AML-193 (cell line): ENCODE results near the gene KCNJ16.

Experiments used
- DNase-seq, 2 experiments: peaks; one replicate each; lab custom pipeline; 2025; lab: John Stamatoyannopoulos, UW

The KCNJ16 gene

DNA sequence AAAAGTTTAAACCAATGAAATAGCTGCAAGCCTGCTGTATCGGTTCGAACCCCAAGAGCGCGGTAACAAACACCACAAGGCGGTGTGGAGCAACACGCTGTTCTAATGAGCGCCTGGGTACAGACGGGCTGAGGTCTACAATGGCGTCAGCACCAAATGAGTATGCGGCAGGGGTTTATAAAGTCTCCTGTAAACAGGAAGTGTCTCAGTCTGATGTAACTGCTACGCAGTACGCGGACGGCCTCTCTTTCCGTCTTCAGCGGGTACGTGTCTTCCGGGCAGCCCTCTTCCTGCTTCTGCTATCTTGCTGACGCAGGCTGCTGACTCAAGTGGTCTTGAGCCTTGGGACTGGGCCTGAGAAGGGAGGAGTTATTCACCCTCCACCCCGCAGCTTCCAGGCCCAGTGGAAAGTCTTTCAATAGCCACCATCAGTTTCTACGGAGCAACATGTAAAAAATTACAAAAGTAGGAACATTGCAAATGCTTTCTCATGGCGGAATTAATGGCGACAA lies 53.8 kb downstream of the KCNJ16 start:
- no peak for DNase-seq

DNA sequence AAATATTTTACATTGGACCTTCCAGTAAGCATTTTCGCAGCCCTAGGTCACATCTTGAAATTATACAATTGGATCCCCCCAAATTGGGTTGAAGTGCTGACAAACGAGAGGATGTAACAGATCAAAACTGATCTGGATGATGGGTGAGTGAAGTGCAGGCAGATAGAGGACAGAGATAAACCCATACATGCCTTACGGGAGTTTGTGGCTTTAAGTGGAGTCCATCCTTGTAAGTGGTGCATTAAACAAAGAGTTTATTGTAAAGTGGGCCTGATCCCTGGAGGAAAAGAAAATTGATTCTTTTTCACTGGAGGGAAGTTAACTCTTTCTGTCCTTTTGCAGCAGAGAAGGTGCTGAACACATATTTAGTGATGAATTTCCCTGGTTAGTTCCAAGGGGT lies 55.3 kb downstream of the KCNJ16 start:
- DNase-seq: no peak

DNA sequence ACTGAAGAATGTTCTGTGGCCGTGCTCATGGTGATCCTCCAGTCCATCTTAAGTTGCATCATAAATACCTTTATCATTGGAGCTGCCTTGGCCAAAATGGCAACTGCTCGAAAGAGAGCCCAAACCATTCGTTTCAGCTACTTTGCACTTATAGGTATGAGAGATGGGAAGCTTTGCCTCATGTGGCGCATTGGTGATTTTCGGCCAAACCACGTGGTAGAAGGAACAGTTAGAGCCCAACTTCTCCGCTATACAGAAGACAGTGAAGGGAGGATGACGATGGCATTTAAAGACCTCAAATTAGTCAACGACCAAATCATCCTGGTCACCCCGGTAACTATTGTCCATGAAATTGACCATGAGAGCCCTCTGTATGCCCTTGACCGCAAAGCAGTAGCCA lies 57.5 kb downstream of the KCNJ16 start:
- DNase-seq: no peak

DNA sequence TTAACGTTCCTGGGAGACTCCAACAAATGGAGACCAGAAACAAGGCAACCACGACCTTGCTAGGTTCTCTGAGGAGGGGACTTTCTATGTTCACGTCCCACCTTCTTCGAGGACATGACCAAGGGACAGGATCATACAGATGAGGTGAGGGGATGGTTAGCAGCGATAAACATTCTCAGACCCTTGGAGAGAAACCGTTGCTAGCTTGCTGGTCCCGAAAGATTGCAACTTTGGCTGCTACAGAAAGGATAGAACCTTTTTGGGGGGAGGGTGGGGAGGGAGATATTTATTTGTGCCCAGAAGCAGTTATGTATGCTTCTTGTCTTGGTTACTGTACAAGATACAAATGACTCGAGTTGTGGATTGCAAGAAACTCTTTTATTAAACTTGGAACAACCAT lies 59.0 kb downstream of the KCNJ16 start:
- no peak for DNase-seq

DNA sequence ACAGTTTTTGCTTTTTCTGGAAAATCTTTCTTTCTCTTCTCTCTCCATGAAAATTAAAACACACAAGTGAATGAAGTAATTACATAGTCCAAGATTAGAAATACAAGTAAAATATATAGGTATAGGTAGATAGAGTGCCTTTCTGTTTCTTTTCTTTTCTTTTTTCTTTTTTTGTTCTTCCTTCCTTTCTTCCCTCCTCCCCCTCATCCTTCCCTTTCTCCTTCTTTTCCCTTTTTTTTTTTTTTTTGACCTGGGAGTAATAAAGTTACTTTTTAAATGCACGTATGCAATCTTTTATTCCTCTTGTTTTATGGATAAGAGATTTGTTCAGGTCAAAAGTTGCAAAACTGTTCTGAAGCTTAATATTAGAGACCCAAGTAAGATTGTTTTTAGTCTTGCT lies 59.8 kb downstream of the KCNJ16 start:
- DNase-seq: no peak

DNA sequence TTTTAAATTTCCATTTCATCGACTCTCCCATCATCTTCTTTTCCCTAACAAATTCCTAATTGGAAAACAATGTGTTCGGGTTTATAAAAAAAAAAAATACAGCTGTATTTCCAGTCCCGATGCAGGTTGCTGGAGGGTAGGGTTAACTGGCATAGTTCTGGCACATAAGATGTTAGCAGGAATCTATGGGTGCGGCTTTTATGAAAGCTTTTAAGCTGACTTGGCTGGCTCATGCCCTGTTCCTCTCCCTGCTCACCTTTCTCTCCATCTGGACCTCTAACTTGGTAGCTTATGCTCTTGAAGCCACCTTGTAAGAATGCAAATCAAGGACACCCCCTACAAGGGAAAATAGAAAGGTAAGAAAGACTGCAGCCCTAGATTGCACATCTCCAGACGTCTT lies 61.1 kb downstream of the KCNJ16 start:
- DNase-seq: no peak

DNA sequence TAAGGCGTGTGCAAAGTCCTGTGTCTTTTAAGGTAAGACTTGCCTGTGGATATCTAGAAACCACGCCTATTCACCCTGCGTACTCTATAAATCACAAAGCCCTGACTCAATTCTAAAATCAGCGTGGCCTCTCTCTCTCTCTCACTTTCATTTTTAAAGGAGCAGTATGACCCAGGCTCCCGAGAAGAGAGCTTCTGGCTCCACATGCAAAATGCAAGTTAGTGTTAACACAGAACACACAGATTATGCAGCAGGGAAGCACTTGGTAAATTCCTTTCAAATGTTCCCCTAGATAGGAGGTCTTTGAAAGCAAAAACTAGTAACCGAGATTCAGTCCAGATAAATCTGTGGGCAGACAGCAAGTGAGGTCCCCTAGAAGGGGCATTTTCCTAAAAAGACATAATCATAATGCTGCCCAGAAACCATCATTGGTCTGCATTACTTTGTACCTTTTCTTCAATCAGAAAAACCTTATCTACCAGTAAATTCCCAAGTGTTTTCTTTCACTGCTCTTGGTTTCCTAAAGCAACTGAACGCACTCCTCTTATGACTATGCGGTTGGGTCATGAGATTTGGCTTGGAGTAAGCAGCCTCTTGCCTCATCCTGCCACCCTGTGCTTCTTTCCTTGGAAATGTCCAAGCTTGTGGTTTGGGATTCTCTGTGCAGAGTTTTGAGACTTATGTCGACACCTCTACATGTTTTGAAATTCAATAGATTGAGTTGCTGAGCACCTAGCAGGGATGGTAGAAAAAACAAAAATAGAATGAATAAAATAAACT lies 62.6 kb downstream of the KCNJ16 start:
- no peak for DNase-seq

DNA sequence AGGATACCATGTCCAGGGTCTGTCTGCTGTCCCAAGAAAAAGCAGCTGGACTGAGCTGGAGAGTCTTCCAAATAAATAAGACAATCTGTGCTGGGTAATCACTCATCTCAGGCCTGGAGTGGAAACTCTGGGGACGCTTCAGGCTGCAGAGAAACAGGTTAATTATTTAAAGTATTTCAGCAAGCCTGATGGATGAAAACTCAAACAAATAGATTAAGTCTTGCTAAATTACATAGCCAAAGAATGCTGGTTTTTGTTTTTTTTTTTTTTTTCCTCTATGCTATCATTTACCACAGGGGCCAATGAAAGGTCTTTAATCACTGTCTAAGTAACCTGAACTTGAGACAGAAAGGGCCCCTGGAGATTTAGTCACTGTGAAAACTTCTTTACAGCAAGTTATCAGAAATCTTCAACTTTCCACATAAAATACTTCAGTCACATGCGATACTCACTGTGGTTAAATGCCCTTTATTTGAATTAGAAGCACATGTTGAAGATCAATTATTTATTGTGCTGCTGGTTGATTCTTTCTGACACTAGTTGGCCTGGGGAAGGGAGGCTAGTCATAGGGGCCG lies 63.4 kb downstream of the KCNJ16 start:
- DNase-seq: no peak

DNA sequence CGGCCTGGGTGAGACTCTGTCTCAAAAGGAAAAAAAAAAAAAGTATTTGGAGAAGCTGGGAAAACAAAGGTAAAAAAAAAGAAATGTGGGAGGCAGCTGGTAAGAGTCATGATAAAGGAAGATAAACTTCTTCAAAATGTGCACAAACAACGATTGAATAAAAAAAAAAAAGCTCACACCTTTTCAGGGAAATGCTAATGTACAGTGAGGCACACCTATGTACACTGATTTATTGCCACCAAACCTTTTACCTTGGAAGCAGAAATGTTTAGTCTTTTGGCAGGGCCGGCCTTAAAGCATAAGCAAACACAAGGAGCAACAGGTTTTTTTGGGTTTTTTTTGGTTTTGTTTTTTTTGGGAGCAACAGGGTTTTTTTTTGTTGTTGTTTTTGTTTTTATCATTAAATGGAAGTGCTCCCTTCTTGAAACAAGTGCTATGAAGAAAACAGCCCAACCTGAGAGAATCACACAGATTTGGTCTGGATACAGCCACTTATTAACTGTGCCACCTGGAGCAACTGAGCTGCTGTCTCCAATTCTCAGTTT lies 64.5 kb downstream of the KCNJ16 start:
- DNase-seq: peak in 1 of 2 experiments; percentile 16

DNA sequence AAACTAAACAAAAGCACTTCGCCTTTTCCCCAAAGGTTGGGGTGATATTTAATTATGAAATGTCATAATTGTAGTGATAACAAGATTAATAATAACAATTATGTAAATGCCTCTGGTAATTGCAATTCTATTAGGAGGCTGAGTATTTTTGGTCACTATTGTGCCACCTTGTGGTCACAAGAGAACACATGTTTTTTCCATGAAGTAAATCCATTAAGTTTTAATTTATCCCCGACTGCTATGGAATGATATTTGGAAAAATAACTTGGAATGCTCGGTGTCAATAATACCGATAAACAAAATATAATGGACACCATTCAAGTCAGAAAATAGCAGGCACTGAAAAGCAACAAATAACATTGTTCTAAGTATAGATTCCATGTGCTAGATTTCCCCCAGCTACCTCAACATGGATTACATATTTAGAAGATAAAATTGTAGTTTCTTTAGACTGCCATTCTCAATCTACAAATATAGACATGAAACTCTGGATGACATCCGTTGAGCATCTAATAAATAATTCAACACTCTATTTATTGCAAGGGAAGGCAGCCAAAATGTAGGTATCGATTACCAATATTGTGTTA lies 69.3 kb downstream of the KCNJ16 start:
- peak; percentile 4 to 34 for DNase-seq

DNA sequence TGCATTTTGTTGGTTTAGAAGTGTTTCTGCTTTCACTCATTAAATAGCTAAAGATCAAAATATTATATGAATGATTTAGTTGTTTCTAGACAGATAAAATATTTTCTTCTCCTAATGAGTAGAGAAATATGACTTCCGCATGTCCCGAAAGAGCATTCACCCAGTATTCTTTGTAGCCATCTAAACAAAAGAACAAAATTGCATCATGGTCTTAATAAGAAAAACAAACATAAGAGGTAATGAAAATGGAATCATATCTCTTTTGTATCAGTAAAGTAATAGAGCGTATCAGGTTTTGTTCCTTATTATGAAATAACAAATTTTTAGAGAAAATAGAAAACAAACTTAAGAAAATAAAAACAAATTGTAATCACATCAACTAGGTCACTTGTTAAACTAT lies 78.2 kb downstream of the KCNJ16 start:
- DNase-seq: no peak

DNA sequence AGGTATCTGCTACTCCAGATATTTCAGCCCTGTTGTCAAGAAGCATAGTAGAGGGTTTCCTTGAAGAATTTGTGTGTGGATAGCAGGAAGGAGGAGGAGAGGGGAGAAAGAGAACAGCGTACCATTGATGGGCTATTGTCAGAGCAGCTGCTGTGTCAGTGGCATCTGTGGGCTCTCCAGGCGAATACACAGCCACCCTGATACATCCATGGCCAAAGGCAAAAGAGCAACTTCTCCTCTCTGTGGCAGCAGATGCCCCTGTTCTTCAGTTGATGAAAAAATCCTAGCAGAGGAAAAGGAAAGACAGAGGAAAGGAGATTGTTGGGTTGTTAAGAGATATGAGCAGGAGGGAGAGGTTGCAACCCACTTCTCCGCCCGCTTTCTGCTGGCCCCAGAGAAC lies 82.1 kb downstream of the KCNJ16 start:
- DNase-seq: no peak

DNA sequence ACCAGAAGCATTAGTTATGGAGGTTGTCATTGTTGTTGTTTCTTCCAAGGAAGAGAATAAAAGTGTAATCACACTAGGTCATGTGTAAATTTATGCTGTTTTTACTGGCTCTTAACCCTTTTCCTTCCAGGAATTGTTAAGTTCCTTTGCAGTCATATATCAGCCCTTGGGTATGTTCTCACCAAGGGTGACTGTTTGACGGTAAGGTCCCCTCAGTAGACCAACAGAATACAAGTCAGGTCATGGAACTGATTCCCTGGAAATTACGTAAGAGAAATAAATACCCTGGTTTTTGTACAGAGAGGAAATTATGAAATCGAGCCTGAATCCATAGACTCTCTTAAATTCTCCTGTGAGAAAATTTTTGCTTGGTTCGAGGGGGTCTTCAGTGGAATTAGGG lies 83.2 kb downstream of the KCNJ16 start:
- DNase-seq: no peak

DNA sequence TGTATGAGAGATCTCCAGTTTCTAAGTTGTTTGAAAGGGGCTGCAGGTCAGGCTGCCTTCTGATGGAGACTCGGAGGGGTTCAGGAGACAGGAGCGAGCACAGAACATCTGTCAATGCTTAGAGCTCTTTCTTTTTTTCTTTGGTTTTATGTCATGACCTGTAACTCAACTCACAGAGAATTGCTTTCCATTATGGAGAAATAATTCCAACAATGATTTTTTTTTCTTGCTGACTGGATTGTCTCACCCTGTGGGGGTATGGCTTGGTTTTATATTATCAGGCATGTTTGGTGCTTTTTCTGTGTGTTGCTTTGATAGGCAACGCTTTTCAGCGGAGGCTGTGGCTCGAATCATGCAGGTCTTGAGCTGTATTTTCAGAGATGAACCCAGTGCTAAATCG lies 83.6 kb downstream of the KCNJ16 start:
- DNase-seq: no peak

DNA sequence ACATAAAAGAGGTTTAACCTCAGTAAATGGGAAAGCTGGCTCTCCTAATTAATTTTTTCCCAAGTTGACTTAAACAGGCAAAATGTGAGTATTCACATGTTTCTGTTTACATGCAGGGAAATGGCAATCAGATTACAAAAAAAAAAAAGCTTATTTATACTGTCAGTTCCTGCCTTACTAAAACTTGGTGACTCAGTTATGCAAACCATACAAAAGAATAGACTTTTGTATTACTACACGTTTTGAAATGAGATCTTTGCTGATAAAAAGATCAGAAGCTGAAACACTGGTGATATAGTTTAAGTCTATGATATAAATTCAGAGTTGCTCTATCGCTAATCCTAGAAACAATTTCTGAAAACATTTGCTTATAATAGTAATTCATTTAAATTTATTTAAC lies 85.0 kb downstream of the KCNJ16 start:
- no peak for DNase-seq

DNA sequence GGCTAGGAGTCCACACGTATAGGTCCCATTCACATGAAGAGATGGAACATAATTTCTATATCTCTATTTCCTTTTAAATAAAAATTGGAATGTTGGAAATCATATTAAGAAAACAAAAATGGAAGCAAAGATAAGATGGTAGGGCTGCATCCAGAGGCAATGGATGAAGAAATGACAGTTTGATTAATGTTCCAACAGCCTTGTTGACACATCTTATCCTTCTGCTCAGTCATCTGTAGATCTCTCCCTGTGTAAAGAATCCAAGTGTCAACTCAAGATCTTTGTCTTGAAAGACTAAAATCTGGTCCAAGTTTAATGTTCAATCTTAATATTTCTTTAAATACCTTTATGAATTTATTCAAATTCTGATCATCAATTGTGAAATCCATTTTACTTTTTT lies 86.5 kb downstream of the KCNJ16 start:
- DNase-seq: no peak

DNA sequence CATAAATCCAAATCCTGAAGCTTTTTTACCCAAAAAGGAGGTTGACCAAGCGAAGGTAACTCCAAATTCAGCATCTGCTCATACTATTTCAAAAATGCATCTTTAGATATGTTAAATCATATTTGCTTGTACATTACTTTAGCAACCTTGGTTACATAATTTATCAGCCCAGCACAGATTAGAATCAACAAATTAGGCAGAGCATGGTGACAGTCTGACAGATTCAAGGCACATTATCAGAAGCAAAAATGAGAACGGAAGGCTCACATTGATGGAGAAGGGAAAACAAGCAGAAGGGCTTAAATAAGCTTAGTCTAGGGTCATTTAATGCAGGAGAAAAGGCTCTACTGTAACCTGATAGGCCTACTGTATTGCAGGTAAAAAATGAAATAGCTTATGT lies 90.4 kb downstream of the KCNJ16 start:
- DNase-seq: no peak

DNA sequence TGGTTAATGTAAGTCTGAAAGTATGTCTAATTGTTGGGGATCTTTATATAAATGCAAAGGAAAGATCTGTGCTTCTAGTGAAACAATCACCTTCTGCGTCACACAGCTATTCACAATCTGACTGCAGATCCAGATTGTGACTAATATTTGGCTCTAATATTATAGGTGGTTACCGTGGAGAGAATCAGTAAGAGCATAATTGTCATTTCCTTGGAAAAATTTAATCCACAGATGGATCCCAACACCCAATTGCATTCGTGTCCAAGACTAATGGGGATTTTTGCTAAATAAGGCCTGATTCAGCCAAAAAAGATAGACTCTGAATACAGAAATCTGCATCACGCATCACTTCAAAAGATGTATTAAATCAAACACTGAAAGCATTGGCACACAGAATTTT lies 91.6 kb downstream of the KCNJ16 start:
- DNase-seq: no peak

DNA sequence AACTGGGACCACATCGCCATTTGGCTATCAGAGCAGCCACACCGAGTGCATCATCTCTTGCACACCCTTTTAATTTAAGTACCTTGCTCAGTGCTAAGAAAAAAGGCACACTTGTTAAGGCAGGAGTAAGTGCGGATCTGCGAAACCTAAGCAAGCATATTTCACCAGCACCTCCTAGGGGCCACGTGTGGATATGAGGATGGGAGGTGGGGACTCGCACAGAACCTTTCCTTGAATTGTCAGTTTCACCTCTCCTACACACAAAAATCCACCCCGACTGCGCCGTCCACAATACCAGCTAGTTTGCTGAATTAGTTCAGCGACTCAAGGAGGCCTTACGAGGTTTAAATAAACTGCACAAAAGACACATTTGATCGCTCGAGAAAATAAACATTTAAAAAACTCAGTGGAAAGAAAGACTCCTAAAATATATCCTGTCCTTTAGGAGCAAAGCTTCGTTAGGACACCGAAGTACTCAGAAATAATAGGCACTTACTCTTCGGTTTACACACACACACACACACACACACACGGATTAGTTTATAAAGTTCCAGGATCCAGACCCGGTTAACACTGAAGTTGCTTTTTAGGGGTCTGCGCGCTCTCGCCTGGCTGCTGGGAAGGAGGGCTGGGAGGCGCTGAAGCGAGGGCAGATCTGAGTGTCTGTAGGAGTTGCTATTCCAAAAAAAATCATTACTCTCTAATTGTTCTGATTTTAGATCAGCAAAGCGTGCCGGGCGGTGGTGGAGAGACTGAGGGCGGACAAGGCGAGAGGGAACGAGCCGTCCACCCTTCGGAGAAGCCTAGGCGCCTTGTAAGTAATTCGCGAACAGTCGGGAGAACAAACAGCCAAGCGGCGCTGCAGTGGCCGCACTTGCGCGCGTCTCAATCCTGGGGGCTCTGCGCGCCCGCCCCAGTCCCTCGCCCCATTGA lies 93.3 kb downstream of the KCNJ16 start:
- DNase-seq: no peak

DNA sequence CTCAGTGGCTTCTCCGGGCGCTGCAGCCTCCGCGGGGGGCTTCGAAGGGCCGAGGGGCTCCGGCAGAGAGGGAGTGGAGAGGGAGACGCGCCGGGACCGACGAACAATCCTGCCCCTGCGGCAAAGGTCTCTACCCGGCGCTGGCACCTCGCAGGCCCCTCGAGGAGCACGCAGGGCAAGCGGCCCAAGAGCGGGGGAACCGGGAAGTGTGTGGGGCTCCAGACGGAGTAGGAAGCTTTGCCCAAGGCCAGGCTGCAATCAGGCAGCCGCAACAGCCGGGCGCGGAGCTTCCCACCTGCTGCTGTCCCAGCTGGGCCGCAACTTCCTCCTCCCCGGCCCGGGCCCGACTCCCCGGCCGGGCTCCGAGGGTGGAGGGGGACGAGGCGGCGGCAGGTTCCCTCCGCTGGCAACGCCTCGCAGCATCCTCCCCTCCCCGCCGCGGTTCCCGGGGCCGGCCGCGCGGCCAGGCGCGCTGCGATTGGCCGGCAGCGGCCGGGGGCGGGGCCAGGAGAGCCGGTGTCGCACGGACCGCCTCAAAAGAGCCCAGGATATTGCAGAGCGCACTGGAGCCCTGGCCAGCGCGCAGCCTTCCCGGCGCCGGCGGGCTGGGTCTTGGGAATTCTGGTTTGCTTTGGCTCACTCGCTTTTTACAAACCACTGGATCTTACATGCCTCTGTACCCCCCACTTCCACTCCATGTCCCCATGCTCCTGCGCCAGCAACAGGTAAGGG lies 94.1 kb downstream of the KCNJ16 start, which contains the start of gene KCNJ2:
Gene KCNJ2, plus strand, starts transcription at position 556 of the 732 bp plus-strand sequence. CDS start 5,508 bp downstream, outside the sequence.
- DNase-seq: no peak
